Astrocyte (in vitro differentiated cells and primary cell): Measurements from ENCODE around the gene MCUR1. TPM values are rescaled to one million over a fixed set of nuclear protein-coding genes. Genes with fewer than 3 reads are reported as not detected.
"Not testable (repeated sequence)": the region's sequence is repeated elsewhere in the genome, so short reads cannot be mapped to it uniquely, and the experiment has no call there.

Experiments used
- DNase-seq: peaks from one replicate; pipeline ENCODE4 v3.0.0-alpha.2; 2010; ENCODE audit warnings: low read depth
- FAIRE-seq: peaks from 2 replicates; lab custom pipeline; 2011; peaks lifted over from hg19 to GRCh38; lab: Jason Lieb, UNC
- H2AFZ ChIP-seq: 2 replicates; pipeline ENCODE4 v1.6.0; 2012; ENCODE audit warnings: low read depth, low read length, inconsistent platforms
- H3K27ac ChIP-seq: 2 replicates; pipeline ENCODE4 v1.5.1; 2011; ENCODE audit warnings: low read depth, low read length, inconsistent platforms
- H3K27me3 ChIP-seq: 2 replicates; pipeline ENCODE4 v1.6.0; 2011; ENCODE audit warnings: low read length, inconsistent platforms; ENCODE audit not compliant: insufficient read depth
- H3K36me3 ChIP-seq: 2 replicates; pipeline ENCODE4 v1.5.1; 2011; ENCODE audit warnings: low read length, inconsistent platforms; ENCODE audit not compliant: insufficient read depth
- H3K4me1 ChIP-seq: 2 replicates; pipeline ENCODE4 v1.5.1; 2011; ENCODE audit warnings: low read length, inconsistent platforms; ENCODE audit not compliant: insufficient read depth
- H3K4me2 ChIP-seq: 2 replicates; pipeline ENCODE4 v1.6.0; 2012; ENCODE audit warnings: low read length, inconsistent platforms
- H3K4me3 ChIP-seq: 2 replicates; pipeline ENCODE4 v1.5.1; 2011; ENCODE audit warnings: low read depth, mild to moderate bottlenecking, low read length, inconsistent platforms; ENCODE audit not compliant: insufficient read depth
- H3K79me2 ChIP-seq: 2 replicates; pipeline ENCODE4 v1.6.0; 2012; ENCODE audit warnings: mild to moderate bottlenecking, low read length, inconsistent platforms; ENCODE audit not compliant: insufficient read depth
- H3K9ac ChIP-seq: 2 replicates; pipeline ENCODE4 v1.6.0; 2012; ENCODE audit warnings: mild to moderate bottlenecking, low read length, inconsistent platforms
- H3K9me3 ChIP-seq: 2 replicates; pipeline ENCODE4 v1.5.1; 2012; ENCODE audit warnings: low read depth, mild to moderate bottlenecking, low read length, inconsistent platforms; ENCODE audit not compliant: insufficient read depth
- H4K20me1 ChIP-seq: 2 replicates; pipeline ENCODE4 v1.6.0; 2012; ENCODE audit warnings: low read length, inconsistent platforms; ENCODE audit not compliant: insufficient read depth
- H3K27ac Mint-ChIP-seq: one replicate; pipeline ENCODE4 v1.8.0; 2021; ENCODE audit warnings: mild to moderate bottlenecking, mixed read lengths; ENCODE audit not compliant: unreplicated experiment
- H3K27me3 Mint-ChIP-seq: one replicate; pipeline ENCODE4 v1.8.0; 2021; ENCODE audit warnings: low read depth, mixed read lengths; ENCODE audit not compliant: unreplicated experiment
- H3K36me3 Mint-ChIP-seq: one replicate; pipeline ENCODE4 v1.8.0; 2021; ENCODE audit warnings: low read depth, mixed read lengths; ENCODE audit not compliant: unreplicated experiment
- H3K4me1 Mint-ChIP-seq: one replicate; pipeline ENCODE4 v1.8.0; 2021; ENCODE audit warnings: low read depth, mixed read lengths; ENCODE audit not compliant: unreplicated experiment
- H3K4me3 Mint-ChIP-seq: one replicate; pipeline ENCODE4 v1.8.0; 2021; ENCODE audit warnings: mild to moderate bottlenecking, moderate library complexity, mixed read lengths; ENCODE audit not compliant: unreplicated experiment
- H3K9me3 Mint-ChIP-seq: one replicate; pipeline ENCODE4 v1.8.0; 2021; ENCODE audit warnings: mild to moderate bottlenecking, mixed read lengths; ENCODE audit not compliant: unreplicated experiment
- EZH2 ChIP-seq: IDR thresholded peaks from 2 replicates; pipeline ENCODE4 v1.6.1; 2012; ENCODE audit warnings: mild to moderate bottlenecking, low read length, inconsistent platforms; ENCODE audit not compliant: insufficient read depth
- total RNA-seq: library from RNA; stranded (reverse); gene quantifications from 2 replicates; pipeline ENCODE4 v1.2.1, GENCODE V29; 2021
- TF ChIP-seq, protein P1 (sequence below): IDR thresholded peaks from 2 replicates; pipeline ENCODE4 v1.5.1; 2011; ENCODE audit warnings: low read depth, mild to moderate bottlenecking, inconsistent platforms, low read length, moderate library complexity; ENCODE audit not compliant: insufficient read depth

The MCUR1 gene
- total RNA-seq, 1 donor from 2014 or later, result 21.5 TPM

- Histone ChIP-seq H3K79me2 (no peaks in the 10 kb centered on the region), H3K36me3 (no peaks in the 10 kb centered on the region), H4K20me1 (no peaks in the 10 kb centered on the region), H3K4me1 (no peaks in the 10 kb centered on the region), H3K4me2 (no peak overlapping the region), H3K9ac (no peak overlapping the region), H3K27me3 (peaks cover 5% of the 10 kb centered on the region), H2AFZ (no peak overlapping the region), H3K27ac (no peak overlapping the region), H3K4me3 (no peak overlapping the region), H3K9me3 (no peaks in the 10 kb centered on the region)
- DNase-seq (no peak), FAIRE-seq (no peak)
- H3K4me3 Mint-ChIP-seq, result no peak overlapping the region
- H3K36me3 Mint-ChIP-seq, result no peaks in the 10 kb centered on the region
- H3K4me1 Mint-ChIP-seq, result no peaks in the 10 kb centered on the region
- H3K9me3 Mint-ChIP-seq, result peaks cover 7% of the 10 kb centered on the region
- H3K27ac Mint-ChIP-seq, result no peak overlapping the region
- no peaks in the 10 kb centered on the region for H3K27me3 Mint-ChIP-seq
- TF ChIP-seq EZH2, result no peak
- TF ChIP-seq, protein P1, sequence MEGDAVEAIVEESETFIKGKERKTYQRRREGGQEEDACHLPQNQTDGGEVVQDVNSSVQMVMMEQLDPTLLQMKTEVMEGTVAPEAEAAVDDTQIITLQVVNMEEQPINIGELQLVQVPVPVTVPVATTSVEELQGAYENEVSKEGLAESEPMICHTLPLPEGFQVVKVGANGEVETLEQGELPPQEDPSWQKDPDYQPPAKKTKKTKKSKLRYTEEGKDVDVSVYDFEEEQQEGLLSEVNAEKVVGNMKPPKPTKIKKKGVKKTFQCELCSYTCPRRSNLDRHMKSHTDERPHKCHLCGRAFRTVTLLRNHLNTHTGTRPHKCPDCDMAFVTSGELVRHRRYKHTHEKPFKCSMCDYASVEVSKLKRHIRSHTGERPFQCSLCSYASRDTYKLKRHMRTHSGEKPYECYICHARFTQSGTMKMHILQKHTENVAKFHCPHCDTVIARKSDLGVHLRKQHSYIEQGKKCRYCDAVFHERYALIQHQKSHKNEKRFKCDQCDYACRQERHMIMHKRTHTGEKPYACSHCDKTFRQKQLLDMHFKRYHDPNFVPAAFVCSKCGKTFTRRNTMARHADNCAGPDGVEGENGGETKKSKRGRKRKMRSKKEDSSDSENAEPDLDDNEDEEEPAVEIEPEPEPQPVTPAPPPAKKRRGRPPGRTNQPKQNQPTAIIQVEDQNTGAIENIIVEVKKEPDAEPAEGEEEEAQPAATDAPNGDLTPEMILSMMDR, result no peak
These were observed 17.3 kb upstream of the MCUR1 start for GRCh38 chr6:13831615-13832014.

- Histone ChIP-seq H3K9ac (no peak overlapping the region), H3K27ac (no peak overlapping the region), H4K20me1 (no peaks in the 10 kb centered on the region), H3K9me3 (no peaks in the 10 kb centered on the region), H3K79me2 (no peaks in the 10 kb centered on the region), H3K4me1 (no peaks in the 10 kb centered on the region), H3K4me3 (no peak overlapping the region), H3K4me2 (no peak overlapping the region), H3K36me3 (no peaks in the 10 kb centered on the region), H2AFZ (no peak overlapping the region), H3K27me3 (peaks cover 1% of the 10 kb centered on the region)
- TF ChIP-seq EZH2, result no peak
- TF ChIP-seq, protein P1, result no peak
- FAIRE-seq, result no peak
- H3K4me3 Mint-ChIP-seq, result no peak overlapping the region
- H3K27ac Mint-ChIP-seq, result no peak overlapping the region
- no peaks in the 10 kb centered on the region for H3K4me1 Mint-ChIP-seq
- H3K9me3 Mint-ChIP-seq, result peaks cover 7% of the 10 kb centered on the region
- no peaks in the 10 kb centered on the region for H3K27me3 Mint-ChIP-seq
- no peaks in the 10 kb centered on the region for H3K36me3 Mint-ChIP-seq
- DNase-seq, result no peak
These were observed 16.4 kb upstream of the MCUR1 start for GRCh38 chr6:13830803-13831202.

GRCh38 chr6:13829419-13829818, 15.1 kb upstream of the MCUR1 start:
- H3K27ac ChIP-seq, DNase-seq, H3K4me2 ChIP-seq, H3K4me3 Mint-ChIP-seq, H3K9me3 ChIP-seq, H3K27ac Mint-ChIP-seq, H3K79me2 ChIP-seq, H3K27me3 ChIP-seq, H3K9ac ChIP-seq, H3K9me3 Mint-ChIP-seq, H3K4me1 ChIP-seq, H3K4me1 Mint-ChIP-seq, FAIRE-seq, H3K27me3 Mint-ChIP-seq, H4K20me1 ChIP-seq, H3K36me3 Mint-ChIP-seq, H3K36me3 ChIP-seq, H3K4me3 ChIP-seq, H2AFZ ChIP-seq: not testable (repeated sequence)

DNA sequence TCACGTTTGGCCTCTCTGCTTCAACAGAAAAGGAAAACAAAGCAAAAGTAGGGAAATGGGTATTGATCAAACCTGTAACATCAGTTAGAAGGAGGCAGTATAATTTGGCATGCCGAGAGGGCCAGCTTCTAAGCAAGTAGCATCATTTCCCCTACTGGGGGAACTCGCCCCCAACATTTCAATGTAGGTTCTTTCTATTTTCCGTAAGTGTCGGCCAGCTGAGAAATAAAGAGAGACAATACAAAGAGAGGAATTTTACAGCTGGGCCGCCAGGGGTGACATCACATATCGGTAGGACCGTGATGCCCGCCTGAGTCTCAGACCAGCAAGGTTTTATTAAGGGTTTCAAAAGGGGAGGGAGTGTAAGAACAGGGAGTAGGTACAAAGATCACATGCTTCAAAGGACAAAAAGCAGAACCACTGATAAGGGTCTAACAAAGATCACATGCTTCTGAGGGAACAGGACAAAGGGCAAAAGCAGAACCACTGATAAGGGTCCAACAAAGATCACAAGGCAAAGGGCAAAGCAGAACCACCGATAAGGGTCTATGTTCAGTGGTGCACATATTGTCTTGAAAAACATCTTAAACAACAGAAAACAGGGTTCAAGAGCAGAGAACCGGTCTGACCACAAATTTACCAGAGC, 14.4 kb upstream of the MCUR1 start:
- H4K20me1 ChIP-seq, H3K9me3 Mint-ChIP-seq: not testable (repeated sequence)

More for the DNA sequence above, 14.4 kb upstream of the MCUR1 start:
- H3K27me3 Mint-ChIP-seq, H3K4me3 Mint-ChIP-seq, H3K9ac ChIP-seq, H3K36me3 ChIP-seq, DNase-seq, H3K4me3 ChIP-seq, H3K27ac ChIP-seq, H3K27me3 ChIP-seq, H3K4me2 ChIP-seq, H3K4me1 Mint-ChIP-seq, H3K79me2 ChIP-seq, H3K4me1 ChIP-seq, H3K36me3 Mint-ChIP-seq, H3K27ac Mint-ChIP-seq, FAIRE-seq, H3K9me3 ChIP-seq, H2AFZ ChIP-seq: not testable (repeated sequence)
